ENCODE results near the gene TXNDC16.

GRCh38 chr14:52590318-52590717 is 38.0 kb upstream of the TXNDC16 start:
- no peak for TF ChIP-seq CTCF (IDR thresholded peaks at IDR 0.05; ENCODE audit: low read depth, low read length)
- TF ChIP-seq EZH2phosphoT487 (IDR thresholded peaks at IDR 0.05; ENCODE audit: low read depth), result no peak

Data from OCI-LY3 (cell line).